HepG2 (cell line): ENCODE results near the gene SH3PXD2A. TPM values are rescaled to one million over a fixed set of nuclear protein-coding genes. Genes with fewer than 3 reads are reported as not detected.

ENCODE experiments used
- ATAC-seq: fragments of 200-7000 bp; cut with Tn5 transposase; 3 replicates; pipeline ENCODE4 v1.9.1; 2020; ENCODE audit warnings: mild to moderate bottlenecking, moderate library complexity
- BruUV-seq: library from RNA; stranded (reverse); fragments of 400-500 nt; replicated peaks from 2 replicates; lab custom pipeline; 2021; lab: Mats Ljungman, UMichigan
- CTCF ChIA-PET: fragments of 300-600 bp; formaldehyde crosslinking; extraction: SDS; loops from one replicate; lab custom pipeline; 2021; ENCODE audit warnings: low total read pairs, inconsistent platforms, low intra/inter-chr PET ratio; lab: Yijun Ruan, JAX
- POLR2A ChIA-PET: fragments of 350-600 bp; sonication (Branson Sonifier 250); formaldehyde crosslinking; loops from one replicate; lab custom pipeline; 2020; ENCODE audit warnings: antibody characterized with exemption, inconsistent platforms; lab: Yijun Ruan, JAX
- DNase-seq: peaks from one replicate; pipeline ENCODE4 v3.0.0-alpha.2; 2015; ENCODE audit warnings: low spot score
- FAIRE-seq: peaks from 3 replicates; lab custom pipeline; 2011; peaks lifted over from hg19 to GRCh38; lab: Jason Lieb, UNC
- H2AFZ ChIP-seq: one replicate; pipeline ENCODE4 v1.6.1; 2011; ENCODE audit warnings: low read length, inconsistent platforms
- H3K27ac ChIP-seq: fragments of 300-600 bp; 3 replicates; pipeline ENCODE4 v1.8.0; 2011; ENCODE audit warnings: mixed run types, mild to moderate bottlenecking, mixed read lengths, low read length, inconsistent platforms; ENCODE audit not compliant: insufficient read depth; ENCODE audit errors: extremely low read length
- H3K27me3 ChIP-seq, 2 experiments: fragments of 200-600 bp in 1 of 2; 2 replicates in 1 of 2; 3 replicates in 1 of 2; pipeline versions ENCODE4 v1.6.0 to v1.8.0; 2011; ENCODE audit warnings: low read length in 2 of 2, mild to moderate bottlenecking in 2 of 2, moderate library complexity in 2 of 2, inconsistent platforms in 1 of 2; ENCODE audit not compliant: insufficient read depth in 2 of 2, control insufficient read depth in 1 of 2
- H3K36me3 ChIP-seq, 2 experiments: fragments of 200-600 bp in 1 of 2; replicated peaks in 1 of 2; 2 replicates in 1 of 2; 3 replicates in 1 of 2; pipeline versions ENCODE4 v1.5.1 to v1.8.0; 2011; ENCODE audit warnings: low read length in 2 of 2, inconsistent platforms in 1 of 2; ENCODE audit not compliant: insufficient read depth in 2 of 2, control insufficient read depth in 1 of 2
- H3K4me1 ChIP-seq: 2 replicates; pipeline ENCODE4 v1.5.1; 2012; ENCODE audit warnings: low read length, inconsistent platforms; ENCODE audit not compliant: insufficient read depth
- H3K4me2 ChIP-seq: 2 replicates; pipeline ENCODE4 v1.6.0; 2011; ENCODE audit warnings: low read depth, low read length, inconsistent platforms
- H3K4me3 ChIP-seq, 3 experiments: fragments of 200-600 bp in 1 of 3; sonication (generic), shearing (Covaris generic) in 1 of 3; replicated peaks in 1 of 3; 2 replicates each; pipeline ENCODE4 v1.5.1; 2011 to 2016; ENCODE audit warnings: low read length in 3 of 3, inconsistent platforms in 2 of 3, low read depth in 2 of 3, mild to moderate bottlenecking in 2 of 3, control low read depth in 1 of 3, mixed read lengths in 1 of 3; ENCODE audit not compliant: insufficient read depth in 1 of 3
- H3K79me2 ChIP-seq: one replicate; pipeline ENCODE4 v1.6.1; 2011; ENCODE audit warnings: low read length, inconsistent platforms; ENCODE audit not compliant: insufficient read depth
- H3K9ac ChIP-seq: 2 replicates; pipeline ENCODE4 v1.6.0; 2011; ENCODE audit warnings: mild to moderate bottlenecking, low read depth, low read length, inconsistent platforms; ENCODE audit not compliant: insufficient read depth
- H3K9me3 ChIP-seq: 2 replicates; pipeline ENCODE4 v1.5.1; 2012; ENCODE audit warnings: mild to moderate bottlenecking, low read length
- H4K20me1 ChIP-seq: 2 replicates; pipeline ENCODE4 v1.6.0; 2011; ENCODE audit warnings: inconsistent platforms, mild to moderate bottlenecking, low read length, moderate library complexity; ENCODE audit not compliant: insufficient read depth
- BHLHE40 ChIP-seq: IDR thresholded peaks from 2 replicates; pipeline ENCODE4 v1.6.1; 2011; ENCODE audit warnings: low read length, improper control_type of control experiment
- CBX2 ChIP-seq, 2 experiments: fragments of 200-600 bp in 1 of 2; sonication (generic); formaldehyde crosslinking in 1 of 2; IDR thresholded peaks; 2 replicates each; pipeline versions ENCODE4 v1.7.0 to v1.8.1; 2018 to 2022; ENCODE audit warnings: low read depth in 2 of 2, low read length in 1 of 2, mild to moderate bottlenecking in 1 of 2, missing genetic modification reagents in 1 of 2
- NONO ChIP-seq, 2 experiments: fragments of 450-650 bp in 1 of 2; sonication (generic) in 1 of 2; formaldehyde crosslinking in 1 of 2; IDR thresholded peaks in 1 of 2; conservative IDR thresholded peaks in 1 of 2; 2 replicates each; pipeline versions ENCODE4 v1.6.1 to v1.8.0; 2017 to 2022; ENCODE audit warnings: mild to moderate bottlenecking in 1 of 2, missing genetic modification reagents in 1 of 2, moderate library complexity in 1 of 2
- ZFP90 ChIP-seq: sonication (generic); formaldehyde crosslinking; IDR thresholded peaks from 2 replicates; pipeline ENCODE4 v1.8.0; 2022; ENCODE audit warnings: missing genetic modification reagents, mild to moderate bottlenecking, inconsistent platforms, borderline replicate concordance
- ZNF441 ChIP-seq: sonication (generic); formaldehyde crosslinking; IDR thresholded peaks from 2 replicates; pipeline ENCODE4 v1.7.0; 2021; ENCODE audit warnings: missing genetic modification reagents, borderline replicate concordance
- ZNF629 ChIP-seq: sonication (generic); formaldehyde crosslinking; conservative IDR thresholded peaks from 2 replicates; pipeline ENCODE4 v1.5.0; 2020; ENCODE audit warnings: missing genetic modification reagents
- ZNF768 ChIP-seq: sonication (generic); formaldehyde crosslinking; IDR thresholded peaks from 2 replicates; pipeline ENCODE4 v1.4.0; 2020; ENCODE audit warnings: missing genetic modification reagents
- WGBS: methylation state at CpG from one replicate; pipeline ENCODE4 v1.1.6; 2017; ENCODE audit warnings: low lambda C conversion rate; 5-methylcytosine and 5-hydroxymethylcytosine counted together
- in situ Hi-C: cut with HindIII; loops from 2 replicates; pipeline ENCODE4 v1.10.0; 2017; ENCODE audit warnings: low pct_unique_long_range_greater_than_20kb; ENCODE audit not compliant: extremely low pct_ligation_motif_present
- intact Hi-C: fragments of 100-400 bp; cut with micrococcal nuclease; formaldehyde crosslinking; loops from one replicate; pipeline ENCODE4 v1.10.0; 2022; ENCODE audit not compliant: unreplicated experiment
- polyA plus RNA-seq, 8 experiments: library from polyadenylated mRNA; depleted of rRNA in 3 of 8; stranded (reverse) in 7 of 8; unstranded in 1 of 8; fragments of >200 nt; fragmentation: Illumina TruSeq in 4 of 8; extraction: Trizol in 4 of 8; gene quantifications; 2 replicates each; pipeline versions ENCODE4 v1.2.1 to v1.2.3, GENCODE V29; 2011 to 2016; ENCODE audit warnings: low read depth in 4 of 8, missing spikeins in 1 of 8, mixed read lengths in 1 of 8; ENCODE audit not compliant: insufficient read depth in 1 of 8
- total RNA-seq, 5 experiments: library from RNA; depleted of rRNA; stranded (reverse); fragments of >200 nt; fragmentation: Illumina TruSeq; extraction: Trizol; gene quantifications; 2 replicates each; pipeline ENCODE4 v1.2.3, GENCODE V29; 2016; ENCODE audit warnings: low read depth in 1 of 5

Gene SH3PXD2A
- total and polyA plus RNA-seq, 2 of the 13 experiments (the other 11 are each of a cell fraction or from before 2014, with no cell fraction given) = 11.1 to 11.3 TPM

- TF ChIP-seq NONO (IDR thresholded peaks at IDR 0.05) (no peak), NONO (CRISPR knock-in tag; conservative IDR thresholded peaks at IDR 0.05) (no peak)
These were observed 291.3 kb downstream of the SH3PXD2A start (continued) for GRCh38 chr10:103564116-103564501.

- Histone ChIP-seq H3K36me3 (no peaks in the 10 kb centered on the region), H3K9me3 (no peaks in the 10 kb centered on the region), H3K4me3 (no peak overlapping the region), H3K79me2 (no peaks in the 10 kb centered on the region), H3K9ac (no peak overlapping the region), H4K20me1 (no peaks in the 10 kb centered on the region), H3K4me1 (peaks cover 8% of the 10 kb centered on the region; the same call in 1 of the 2 replicates), H3K27me3 (peaks cover 8 to 42% of the 10 kb centered on the region in 2 experiments; a peak in 3 of 5 replicates), H2AFZ (no peak overlapping the region), H3K4me2 (no peak overlapping the region), H3K27ac (no peak overlapping the region)
- in situ Hi-C loops (no loop called here), intact Hi-C loops (no loop called here)
- FAIRE-seq (no peak), ATAC-seq (no peak), DNase-seq (no peak)
- 72% methylated on average over 6 of the region's 7 CpGs for WGBS
- POLR2A ChIA-PET = no interaction called here
- CTCF ChIA-PET = no interaction called here
- TF ChIP-seq ZFP90 (CRISPR knock-in tag) (no peak), ZNF768 (CRISPR knock-in tag) (peak; percentile 80), ZNF629 (CRISPR knock-in tag) (peak; percentile 79)
- no TSS peak for BruUV-seq
These were observed 291.9 kb downstream of the SH3PXD2A start for GRCh38 chr10:103563231-103564115.

- Histone ChIP-seq H3K9ac (no peak overlapping the region), H3K9me3 (no peaks in the 10 kb centered on the region), H3K4me2 (no peak overlapping the region), H3K4me1 (peaks cover 10% of the 10 kb centered on the region; the same call in 1 of the 2 replicates), H2AFZ (no peak overlapping the region), H3K79me2 (no peaks in the 10 kb centered on the region), H3K27me3 (peaks cover 7 to 40% of the 10 kb centered on the region in 2 experiments; a peak in 4 of 5 replicates), H3K4me3 (no peak overlapping the region), H3K36me3 (no peaks in the 10 kb centered on the region), H4K20me1 (no peaks in the 10 kb centered on the region), H3K27ac (no peak overlapping the region)
- intact Hi-C loops = no loop called here
- TF ChIP-seq BHLHE40 (no peak), CBX2 (IDR thresholded peaks at IDR 0.05; ENCODE audit: low read depth, low read length) (no peak), CBX2 (CRISPR knock-in tag; IDR thresholded peaks at IDR 0.05; ENCODE audit: low read depth) (no peak), ZNF441 (CRISPR knock-in tag) (peak; percentile 74; the same call in 1 of the 2 replicates)
- ATAC-seq (no peak), FAIRE-seq (no peak), DNase-seq (no peak)
- no TSS peak for BruUV-seq
- WGBS = 7% methylated on average over 4 of the region's 4 CpGs
- POLR2A ChIA-PET = no interaction called here
- in situ Hi-C loops = no loop called here
- CTCF ChIA-PET = no interaction called here
These were observed 293.0 kb downstream of the SH3PXD2A start for GRCh38 chr10:103562383-103562782.
